ENCODE measurements around the gene MAN2A2. TPM values are rescaled to one million over a fixed set of nuclear protein-coding genes. Genes with fewer than 3 reads are reported as not detected.
A peak's percentile ranks its signal among the peaks of the same experiment; 100 is the strongest.

Gene MAN2A2
- total and polyA plus RNA-seq, 2 of the 8 experiments (the other 6 are each of a cell fraction or from before 2014, with no cell fraction given), result 23.1 to 29.7 TPM

GRCh38 chr15:90957031-90957790, 54.1 kb downstream of the MAN2A2 start:
- peaks cover 3% of the 10 kb centered on the region; the same call in 1 of the 2 replicates for H3K79me1 ChIP-seq (ENCODE audit: low read depth, low read length)
- H3K23me2 ChIP-seq (ENCODE audit: low read depth, low read length), result peaks cover 14% of the 10 kb centered on the region; the same call in 1 of the 2 replicates
- peak overlapping the region; percentile 50; the same call in 1 of the 2 replicates for H2BK12ac ChIP-seq (ENCODE audit: low read depth, low read length)
- no peak overlapping the region for H3K14ac ChIP-seq (ENCODE audit: insufficient read length)
- peak overlapping the region; percentile 89 for H4K8ac ChIP-seq (ENCODE audit: extremely low read depth, insufficient read depth, low read length)
- WGBS, 2 experiments (ENCODE audit: extremely low coverage in 1 of 2, insufficient coverage in 1 of 2, insufficient read length in 1 of 2, insufficient replicate concordance in 2 of 2, low coverage in 1 of 2, low lambda C conversion rate in 2 of 2, missing lambda C conversion rate in 1 of 2), result 8% methylated on average over 58 of the region's 63 CpGs; no CpG with 5 or more reads in 1 of the 2 experiments
- H4K91ac ChIP-seq (replicated peaks; ENCODE audit: insufficient read length, low read length), result peak overlapping the region; percentile 51
- H3K56ac ChIP-seq (replicated peaks; ENCODE audit: insufficient read length, low read depth, low read length), result peak overlapping the region; percentile 33
- no peaks in the 10 kb centered on the region for H3K27me3 ChIP-seq (replicated peaks in 1 of 4; ENCODE audit: control insufficient read depth in 3 of 4, extremely low read depth in 1 of 4, insufficient read depth in 3 of 4, low read length in 3 of 4)
- no peak overlapping the region for H2BK20ac ChIP-seq (ENCODE audit: low read length)
- H3K4me1 ChIP-seq (replicated peaks in 1 of 4; ENCODE audit: control insufficient read depth in 3 of 4, insufficient read depth in 4 of 4, low read length in 3 of 4), result peaks cover 0 to 15% (median 8%) of the 10 kb centered on the region in 4 experiments; a peak in 6 of 7 replicates
- POLR2A ChIA-PET (ENCODE audit: partially characterized antibody), result interaction anchor here (0.7 to 2.8 kb wide), 17 partner anchors 9 to 690 kb away, joined by 3 to 20 read pairs (median 3); partner anchors contain the start of genes HDDC3 and PRC1
- no peak overlapping the region for H3K4ac ChIP-seq (replicated peaks; ENCODE audit: insufficient read length, low read depth, low read length)
- H2BK120ac ChIP-seq (replicated peaks; ENCODE audit: low read depth, low read length), result no peak overlapping the region
- peaks cover 1 to 9% of the 10 kb centered on the region in 2 experiments for H4K20me1 ChIP-seq (replicated peaks in 1 of 2; ENCODE audit: control insufficient read depth in 1 of 2, insufficient read depth in 2 of 2, low read length in 2 of 2)
- H3K36me3 ChIP-seq (ENCODE audit: control insufficient read depth in 2 of 4, insufficient read depth in 4 of 4, low read length in 3 of 4), result peaks cover 0 to 30% (median 20%) of the 10 kb centered on the region in 4 experiments
- H3K27ac ChIP-seq (ENCODE audit: low read depth, low read length), result no peak overlapping the region; the same call in 1 of the 2 replicates
- CTCF ChIA-PET (ENCODE audit: partially characterized antibody), result interaction anchor here (0.7 to 19.2 kb wide), 35 partner anchors 9 to 318 kb away, joined by 3 to 306 read pairs (median 5); partner anchors contain the start of genes HDDC3, MAN2A2 and UNC45A
- 0 out of 2 replicates have a peak overlapping the region, but pooled peaks have one; percentile 8 for H2BK5ac ChIP-seq (ENCODE audit: low read depth, low read length)
- peak in 1 of 2 experiments; percentile 74 for DNase-seq (ENCODE audit: low read depth in 1 of 2, low spot score in 2 of 2)
- peak overlapping the region; percentile 25; the same call in 1 of the 2 replicates for H3K18ac ChIP-seq (ENCODE audit: extremely low read depth, low read length)
- H3K4me2 ChIP-seq (ENCODE audit: insufficient read depth in 1 of 2, low read depth in 2 of 2, low read length in 2 of 2), result peak overlapping the region; percentile 82 to 98
- H2AK5ac ChIP-seq (ENCODE audit: low read depth, low read length), result no peak overlapping the region
- H3K23ac ChIP-seq (ENCODE audit: insufficient read length), result no peak overlapping the region
- H2BK15ac ChIP-seq (ENCODE audit: low read length), result peak overlapping the region; percentile 29; the same call in 1 of the 2 replicates
- H2AFZ ChIP-seq (ENCODE audit: low read length), result 0 out of 2 replicates have a peak overlapping the region, but pooled peaks have one; percentile 16
- peak overlapping the region; percentile 46 for H4K5ac ChIP-seq (ENCODE audit: insufficient read length, low read depth, low read length)
- no peaks in the 10 kb centered on the region for H3K9me3 ChIP-seq (ENCODE audit: insufficient read depth in 2 of 2, low read depth in 1 of 2, low read length in 1 of 2)
- H3K4me3 ChIP-seq (ENCODE audit: extremely low read depth in 1 of 4, insufficient read depth in 2 of 4, low read depth in 3 of 4, low read length in 4 of 4), result peak overlapping the region; percentile 48 to 72 (median 60)
- FAIRE-seq, result no peak
- H3K79me2 ChIP-seq (ENCODE audit: control insufficient read depth in 1 of 2, insufficient read depth in 2 of 2, low read length in 2 of 2), result no peaks in the 10 kb centered on the region
- H3K9ac ChIP-seq (replicated peaks in 1 of 4; ENCODE audit: extremely low read depth in 1 of 4, low read depth in 3 of 4, low read length in 3 of 4), result peak overlapping the region; percentile 38 to 91 (median 77); a peak in 6 of 7 replicates
- TF ChIP-seq NRF1 (IDR thresholded peaks at IDR 0.05; ENCODE audit: low read depth, low read length) (no peak), KDM4A (IDR thresholded peaks at IDR 0.05; ENCODE audit: low read depth, low read length, severe bottlenecking) (peak; percentile 52), ASH2L (IDR thresholded peaks at IDR 0.05; ENCODE audit: low read length) (peak; percentile 46), GABPA (IDR thresholded peaks at IDR 0.05; ENCODE audit: borderline replicate concordance, insufficient read depth, low read length) (0 out of 2 replicates have a peak, but pooled peaks have one; percentile 55), MAFK (IDR thresholded peaks at IDR 0.05; ENCODE audit: low read depth, low read length) (no peak), HDAC2 (IDR thresholded peaks at IDR 0.05; ENCODE audit: borderline replicate concordance in 1 of 2, low read depth in 2 of 2, low read length in 2 of 2) (0 out of 4 replicates have a peak, but pooled peaks of 1 of the 2 experiments have one; percentile 3), POLR2A (IDR thresholded peaks at IDR 0.05; ENCODE audit: control extremely low read depth in 1 of 2, low read depth in 2 of 2, low read length in 2 of 2) (peak in 1 of 2 experiments; percentile 62; a peak in 2 of 3 replicates), SAP30 (IDR thresholded peaks at IDR 0.05; ENCODE audit: insufficient read depth, insufficient replicate concordance, low read length) (no peak)
- TF ChIP-seq, protein P1, sequence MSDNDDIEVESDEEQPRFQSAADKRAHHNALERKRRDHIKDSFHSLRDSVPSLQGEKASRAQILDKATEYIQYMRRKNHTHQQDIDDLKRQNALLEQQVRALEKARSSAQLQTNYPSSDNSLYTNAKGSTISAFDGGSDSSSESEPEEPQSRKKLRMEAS (IDR thresholded peaks at IDR 0.05), result peak; percentile 89
